CD4-positive, alpha-beta T cell (primary cell): Measurements from ENCODE around the gene CYTL1. TPM values are rescaled to one million over a fixed set of nuclear protein-coding genes. Genes with fewer than 3 reads are reported as not detected.

Experiments used
- ATAC-seq: fragments of 200-7000 bp; cut with Tn5 transposase; one replicate; pipeline ENCODE4 v1.10.0; 2022; ENCODE audit warnings: mild to moderate bottlenecking; ENCODE audit not compliant: poor library complexity
- CTCF ChIA-PET: fragments of 350-600 bp; sonication (Branson Sonifier 250); formaldehyde crosslinking; loops from one replicate; lab custom pipeline; 2021; ENCODE audit warnings: antibody characterized with exemption, inconsistent platforms; lab: Charles Lee
- POLR2A ChIA-PET: fragments of 350-600 bp; sonication (Branson Sonifier 250); formaldehyde crosslinking; loops from one replicate; lab custom pipeline; 2021; ENCODE audit warnings: antibody characterized with exemption, inconsistent platforms; lab: Charles Lee
- DNase-seq, 14 experiments: peaks; one replicate each; pipeline ENCODE4 v3.0.0-alpha.2; 2013 to 2020; ENCODE audit warnings: mixed read lengths in 2 of 14
- H3K27ac ChIP-seq, 2 donors: one replicate each; pipeline versions ENCODE4 v1.5.1 to v1.7.0; 2013; ENCODE audit warnings: low read length in 2 of 2, low read depth in 1 of 2, mild to moderate bottlenecking in 1 of 2
- H3K27me3 ChIP-seq, 2 experiments: 1 replicate in 1 of 2; 2 replicates in 1 of 2; pipeline versions ENCODE4 v1.6.1 to v1.7.0; 2013; ENCODE audit warnings: low read length in 2 of 2, control low read depth in 1 of 2, mild to moderate bottlenecking in 1 of 2, moderate library complexity in 1 of 2; ENCODE audit not compliant: insufficient read depth in 2 of 2, control insufficient read depth in 1 of 2
- H3K36me3 ChIP-seq: one replicate; pipeline ENCODE4 v1.6.1; 2013; ENCODE audit warnings: low read length, control low read depth; ENCODE audit not compliant: insufficient read depth
- H3K4me1 ChIP-seq: one replicate; pipeline ENCODE4 v1.6.1; 2013; ENCODE audit warnings: low read length, control low read depth; ENCODE audit not compliant: insufficient read depth
- H3K4me3 ChIP-seq: one replicate; pipeline ENCODE4 v1.5.1; 2013; ENCODE audit warnings: mild to moderate bottlenecking, low read length, moderate library complexity
- H3K9me3 ChIP-seq, 2 experiments: 1 replicate in 1 of 2; 2 replicates in 1 of 2; pipeline versions ENCODE4 v1.6.1 to v1.7.0; 2013; ENCODE audit warnings: low read length in 2 of 2, mild to moderate bottlenecking in 2 of 2, control low read depth in 1 of 2, moderate library complexity in 1 of 2; ENCODE audit not compliant: control insufficient read depth in 1 of 2, insufficient read depth in 1 of 2
- H3K27ac Mint-ChIP-seq: one replicate; pipeline ENCODE4 v1.8.0; 2020; ENCODE audit warnings: mixed read lengths
- H3K27me3 Mint-ChIP-seq: one replicate; pipeline ENCODE4 v1.8.0; 2021; ENCODE audit warnings: mixed read lengths
- H3K36me3 Mint-ChIP-seq: one replicate; pipeline ENCODE4 v1.8.0; 2021; ENCODE audit warnings: low read depth, mixed read lengths
- H3K4me1 Mint-ChIP-seq: one replicate; pipeline ENCODE4 v1.8.0; 2021; ENCODE audit warnings: low read depth, mixed read lengths
- H3K4me3 Mint-ChIP-seq: one replicate; pipeline ENCODE4 v1.8.0; 2020; ENCODE audit warnings: mild to moderate bottlenecking, mixed read lengths
- H3K9me3 Mint-ChIP-seq: one replicate; pipeline ENCODE4 v1.8.0; 2020; ENCODE audit warnings: mixed read lengths
- CTCF ChIP-seq: fragments of 200-600 bp; IDR thresholded peaks from one replicate; pipeline ENCODE4 v1.8.0; 2022; ENCODE audit warnings: antibody characterized with exemption, mild to moderate bottlenecking
- intact Hi-C, 2 experiments: fragments of 100-400 bp; cut with DNase I in 1 of 2; cut with micrococcal nuclease in 1 of 2; formaldehyde crosslinking; loops; one replicate each; pipeline versions ENCODE4 v1.15.1 to v1.9.0; 2023 to 2025; cut with DNase I, micrococcal nuclease
- total RNA-seq, 174 experiments: library from RNA in 2 of 174; stranded (reverse) in 2 of 174; gene quantifications; one replicate each; pipeline ENCODE4 v1.2.3 and lab custom pipeline; 2021 to 2026

CYTL1 gene
- total RNA-seq, 2 experiments from 2014 or later, result not detected

DNA sequence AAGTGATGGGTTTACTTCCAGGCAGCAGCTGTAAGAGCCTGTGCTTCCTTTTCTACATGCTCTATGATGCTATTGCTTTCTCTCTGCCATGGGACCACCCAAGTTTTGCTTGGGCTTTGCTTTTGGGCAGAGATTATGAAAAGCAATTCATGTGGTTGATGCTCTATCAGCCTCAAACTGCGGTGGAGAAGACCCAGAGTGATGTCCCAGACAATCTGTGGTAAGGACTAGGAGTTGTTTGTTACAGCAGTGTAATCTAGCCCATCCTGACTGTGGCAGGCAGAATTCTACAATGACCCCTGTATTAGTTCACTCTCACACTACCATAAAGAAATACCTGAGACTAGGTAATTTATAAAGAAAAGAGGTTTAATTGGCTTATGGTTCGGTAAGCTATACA is 9.2 kb upstream of the CYTL1 start:
- Histone ChIP-seq H3K36me3 (no peaks in the 10 kb centered on the region), H3K4me1 (no peaks in the 10 kb centered on the region), H3K4me3 (no peak overlapping the region), H3K9me3 (peaks cover 0 to 8% of the 10 kb centered on the region in 2 experiments), H3K27ac (no peak overlapping the region), H3K27me3 (no peaks in the 10 kb centered on the region)
- no peaks in the 10 kb centered on the region for H3K36me3 Mint-ChIP-seq
- H3K27me3 Mint-ChIP-seq, result peaks cover 9% of the 10 kb centered on the region
- peaks cover 3% of the 10 kb centered on the region for H3K4me1 Mint-ChIP-seq
- CTCF ChIA-PET, result no interaction called here
- intact Hi-C loops, result no loop called here
- H3K9me3 Mint-ChIP-seq, result no peaks in the 10 kb centered on the region
- DNase-seq (no peak), ATAC-seq (no peak)
- H3K4me3 Mint-ChIP-seq, result no peak overlapping the region
- no peak overlapping the region for H3K27ac Mint-ChIP-seq
- TF ChIP-seq CTCF, result no peak
- POLR2A ChIA-PET, result no interaction called here

- ChIA-PET CTCF (no interaction called here), POLR2A (no interaction called here)
- intact Hi-C loops, result no loop called here
- Mint-ChIP-seq H3K4me1 (no peaks in the 10 kb centered on the region), H3K9me3 (no peaks in the 10 kb centered on the region), H3K27ac (no peak overlapping the region), H3K27me3 (peaks cover 9% of the 10 kb centered on the region), H3K4me3 (no peak overlapping the region), H3K36me3 (no peaks in the 10 kb centered on the region)
- Histone ChIP-seq H3K4me1 (no peaks in the 10 kb centered on the region), H3K9me3 (peaks cover 0 to 8% of the 10 kb centered on the region in 2 experiments), H3K36me3 (no peaks in the 10 kb centered on the region), H3K4me3 (no peak overlapping the region), H3K27me3 (no peaks in the 10 kb centered on the region), H3K27ac (no peak overlapping the region)
- no peak for ATAC-seq
- DNase-seq, result no peak
- no peak for TF ChIP-seq CTCF
Observed at GRCh38 chr4:5027346-5027745, 8.1 kb upstream of the CYTL1 start.

DNA sequence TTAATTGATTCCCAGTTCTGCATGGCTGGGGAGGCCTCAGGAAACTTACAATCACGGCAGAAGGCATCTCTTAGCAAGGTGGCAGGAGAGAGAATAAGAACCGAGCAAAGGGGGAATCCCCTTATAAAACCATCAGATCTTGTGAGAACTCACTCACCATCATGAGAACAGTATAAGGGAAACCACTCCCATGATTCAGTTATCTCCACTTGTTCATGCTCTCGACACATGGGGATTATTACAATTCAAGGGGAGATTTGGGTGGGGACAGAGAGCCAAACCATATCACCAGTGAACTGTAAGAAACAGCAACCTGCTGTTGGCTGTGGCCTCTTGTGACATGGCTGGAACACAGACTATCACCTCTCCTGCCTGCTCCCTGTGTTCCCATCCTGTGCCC is 7.1 kb upstream of the CYTL1 start:
- H3K27ac ChIP-seq, result no peak overlapping the region

More for the DNA sequence above, 7.1 kb upstream of the CYTL1 start:
- Mint-ChIP-seq H3K36me3 (no peaks in the 10 kb centered on the region), H3K9me3 (no peaks in the 10 kb centered on the region), H3K4me3 (no peak overlapping the region), H3K27me3 (peaks cover 9% of the 10 kb centered on the region), H3K4me1 (no peaks in the 10 kb centered on the region), H3K27ac (no peak overlapping the region)
- TF ChIP-seq CTCF, result no peak
- ChIA-PET POLR2A (no interaction called here), CTCF (no interaction called here)
- no peak overlapping the region for H3K4me3 ChIP-seq
- H3K27me3 ChIP-seq, result no peaks in the 10 kb centered on the region
- H3K36me3 ChIP-seq, result no peaks in the 10 kb centered on the region
- H3K9me3 ChIP-seq, result peaks cover 0 to 8% of the 10 kb centered on the region in 2 experiments
- DNase-seq (no peak), ATAC-seq (no peak)
- no peaks in the 10 kb centered on the region for H3K4me1 ChIP-seq
- intact Hi-C loops, result no loop called here
